H1 (cell line): ENCODE data around the gene GRID1. TPM values are rescaled to one million over a fixed set of nuclear protein-coding genes. Genes with fewer than 3 reads are reported as not detected.

Experiments
- CTCF ChIA-PET: fragments of 300-600 bp; sonication (Branson Sonifier 250); formaldehyde crosslinking; loops from one replicate; lab custom pipeline; 2021; ENCODE audit not compliant: partially characterized antibody; lab: Charles Lee
- POLR2A ChIA-PET: fragments of 300-600 bp; sonication (Branson Sonifier 250); formaldehyde crosslinking; loops from one replicate; lab custom pipeline; 2021; ENCODE audit warnings: inconsistent platforms; ENCODE audit not compliant: partially characterized antibody; lab: Charles Lee
- DNase-seq, 2 experiments: peaks; one replicate each; pipeline versions ENCODE4 v3.0.0 to v3.0.0-alpha.2; 2010 to 2022; ENCODE audit warnings: low spot score in 2 of 2, low read depth in 1 of 2, mixed read lengths in 1 of 2
- FAIRE-seq: peaks from 2 replicates; lab custom pipeline; 2011; peaks lifted over from hg19 to GRCh38; lab: Jason Lieb, UNC
- H2AFZ ChIP-seq: 2 replicates; pipeline ENCODE4 v1.8.1; 2012; ENCODE audit warnings: low read length, inconsistent platforms
- H2AK5ac ChIP-seq: 2 replicates; pipeline ENCODE4 v1.6.1; 2013; ENCODE audit warnings: low read depth, low read length
- H2BK120ac ChIP-seq: replicated peaks from 2 replicates; pipeline ENCODE3; 2013; ENCODE audit warnings: low read depth, low read length, inconsistent platforms
- H2BK12ac ChIP-seq: 2 replicates; pipeline ENCODE4 v1.6.1; 2013; ENCODE audit warnings: low read depth, low read length
- H2BK15ac ChIP-seq: 2 replicates; pipeline ENCODE4 v1.6.1; 2013; ENCODE audit warnings: low read length
- H2BK20ac ChIP-seq: 2 replicates; pipeline ENCODE4 v1.6.1; 2013; ENCODE audit warnings: low read length
- H2BK5ac ChIP-seq: 2 replicates; pipeline ENCODE4 v1.6.1; 2013; ENCODE audit warnings: low read depth, low read length
- H3K14ac ChIP-seq: 2 replicates; pipeline ENCODE4 v1.6.1; 2013; ENCODE audit warnings: inconsistent platforms; ENCODE audit not compliant: insufficient read length
- H3K18ac ChIP-seq: 2 replicates; pipeline ENCODE4 v1.6.1; 2013; ENCODE audit warnings: low read length; ENCODE audit errors: extremely low read depth
- H3K23ac ChIP-seq: 2 replicates; pipeline ENCODE4 v1.6.1; 2013; ENCODE audit warnings: inconsistent platforms; ENCODE audit not compliant: insufficient read length
- H3K23me2 ChIP-seq: 2 replicates; pipeline ENCODE4 v1.6.1; 2013; ENCODE audit warnings: low read depth, low read length
- H3K27ac ChIP-seq: 2 replicates; pipeline ENCODE4 v1.6.1; 2011; ENCODE audit warnings: low read depth, low read length, inconsistent platforms
- H3K27me3 ChIP-seq, 4 experiments: replicated peaks in 1 of 4; 1 replicate in 1 of 4; 2 replicates in 3 of 4; pipeline versions ENCODE4 v1.6.1 to v1.8.1; 2011 to 2013; ENCODE audit warnings: low read length in 3 of 4, mild to moderate bottlenecking in 3 of 4, inconsistent platforms in 2 of 4, mixed read lengths in 2 of 4, moderate library complexity in 1 of 4; ENCODE audit not compliant: control insufficient read depth in 3 of 4, insufficient read depth in 3 of 4; ENCODE audit errors: extremely low read depth in 1 of 4
- H3K36me3 ChIP-seq, 4 experiments: 2 replicates each; pipeline versions ENCODE4 v1.6.1 to v1.8.1; 2011 to 2013; ENCODE audit warnings: mild to moderate bottlenecking in 4 of 4, low read length in 3 of 4, moderate library complexity in 2 of 4, control low read depth in 1 of 4, inconsistent platforms in 1 of 4; ENCODE audit not compliant: insufficient read depth in 4 of 4, control insufficient read depth in 2 of 4
- H3K4ac ChIP-seq: replicated peaks from 2 replicates; pipeline ENCODE3; 2013; ENCODE audit warnings: low read length, low read depth, mixed read lengths, inconsistent platforms; ENCODE audit not compliant: insufficient read length
- H3K4me1 ChIP-seq, 4 experiments: replicated peaks in 1 of 4; 1 replicate in 1 of 4; 2 replicates in 3 of 4; pipeline versions ENCODE4 v1.6.1 to v1.8.1; 2011 to 2013; ENCODE audit warnings: low read length in 3 of 4, inconsistent platforms in 2 of 4, mixed read lengths in 1 of 4; ENCODE audit not compliant: insufficient read depth in 4 of 4, control insufficient read depth in 3 of 4
- H3K4me2 ChIP-seq, 2 experiments: 2 replicates each; pipeline versions ENCODE4 v1.6.1 to v1.8.1; 2011 to 2013; ENCODE audit warnings: low read depth in 2 of 2, low read length in 2 of 2, control low read depth in 1 of 2, inconsistent platforms in 1 of 2, mild to moderate bottlenecking in 1 of 2; ENCODE audit not compliant: insufficient read depth in 1 of 2
- H3K4me3 ChIP-seq, 4 experiments: fragments of 200-600, 300-600 bp in 1 of 4; sonication (generic), shearing (Covaris generic), sonication (Bioruptor Twin) in 1 of 4; 2 replicates each; pipeline versions ENCODE4 v1.5.1 to v1.8.1; 2011 to 2016; ENCODE audit warnings: low read length in 4 of 4, low read depth in 3 of 4, control low read depth in 2 of 4, inconsistent platforms in 2 of 4, mild to moderate bottlenecking in 2 of 4, mixed read lengths in 1 of 4, moderate library complexity in 1 of 4; ENCODE audit not compliant: insufficient read depth in 2 of 4; ENCODE audit errors: extremely low read depth in 1 of 4
- H3K56ac ChIP-seq: replicated peaks from 2 replicates; pipeline ENCODE3; 2013; ENCODE audit warnings: low read depth, mild to moderate bottlenecking, mixed read lengths, low read length, inconsistent platforms; ENCODE audit not compliant: insufficient read length
- H3K79me1 ChIP-seq: 2 replicates; pipeline ENCODE4 v1.6.1; 2013; ENCODE audit warnings: low read depth, low read length, control low read depth
- H3K79me2 ChIP-seq, 2 experiments: 2 replicates each; pipeline versions ENCODE4 v1.6.1 to v1.8.1; 2012 to 2013; ENCODE audit warnings: low read length in 2 of 2, mild to moderate bottlenecking in 2 of 2, inconsistent platforms in 1 of 2; ENCODE audit not compliant: insufficient read depth in 2 of 2, control insufficient read depth in 1 of 2
- H3K9ac ChIP-seq, 4 experiments: replicated peaks in 1 of 4; 1 replicate in 1 of 4; 2 replicates in 3 of 4; pipeline versions ENCODE4 v1.6.1 to v1.8.1; 2011 to 2013; ENCODE audit warnings: low read depth in 3 of 4, low read length in 3 of 4, control low read depth in 2 of 4, mild to moderate bottlenecking in 2 of 4, moderate library complexity in 2 of 4, inconsistent platforms in 1 of 4; ENCODE audit errors: extremely low read depth in 1 of 4
- H3K9me3 ChIP-seq, 2 experiments: 2 replicates each; pipeline versions ENCODE4 v1.6.1 to v1.8.1; 2012 to 2013; ENCODE audit warnings: mild to moderate bottlenecking in 2 of 2, moderate library complexity in 2 of 2, control low read depth in 1 of 2, inconsistent platforms in 1 of 2, low read depth in 1 of 2, low read length in 1 of 2, mixed read lengths in 1 of 2; ENCODE audit not compliant: insufficient read depth in 2 of 2
- H4K20me1 ChIP-seq, 2 experiments: replicated peaks in 1 of 2; 2 replicates each; pipeline versions ENCODE3 to v1.8.1; 2011 to 2013; ENCODE audit warnings: inconsistent platforms in 2 of 2, low read length in 2 of 2, mild to moderate bottlenecking in 1 of 2; ENCODE audit not compliant: insufficient read depth in 2 of 2, control insufficient read depth in 1 of 2
- H4K5ac ChIP-seq: 2 replicates; pipeline ENCODE4 v1.6.1; 2013; ENCODE audit warnings: low read length, low read depth, mixed read lengths, inconsistent platforms; ENCODE audit not compliant: insufficient read length
- H4K8ac ChIP-seq: 2 replicates; pipeline ENCODE4 v1.8.0; 2013; ENCODE audit warnings: mild to moderate bottlenecking, moderate library complexity, low read length, inconsistent platforms; ENCODE audit not compliant: insufficient read depth; ENCODE audit errors: extremely low read depth
- H4K91ac ChIP-seq: replicated peaks from 2 replicates; pipeline ENCODE3; 2013; ENCODE audit warnings: low read length, mixed read lengths, inconsistent platforms; ENCODE audit not compliant: insufficient read length
- ATF3 ChIP-seq: IDR thresholded peaks from 2 replicates; pipeline ENCODE4 v1.6.1; 2011; ENCODE audit warnings: low read depth, mild to moderate bottlenecking, low read length; ENCODE audit not compliant: insufficient read depth
- BACH1 ChIP-seq: IDR thresholded peaks from 2 replicates; pipeline ENCODE4 v1.6.1; 2012; ENCODE audit warnings: low read length, improper control_type of control experiment
- CHD1 ChIP-seq: IDR thresholded peaks from 2 replicates; pipeline ENCODE4 v1.6.1; 2012; ENCODE audit warnings: low read depth, low read length, improper control_type of control experiment
- E2F6 ChIP-seq: IDR thresholded peaks from 2 replicates; pipeline ENCODE4 v1.6.1; 2012; ENCODE audit warnings: inconsistent platforms
- JUN ChIP-seq: IDR thresholded peaks from 2 replicates; pipeline ENCODE4 v1.6.1; 2011; ENCODE audit warnings: low read depth, mild to moderate bottlenecking, improper control_type of control experiment, low read length
- KDM5A ChIP-seq: fragments of 200-600 bp; IDR thresholded peaks from 2 replicates; pipeline ENCODE4 v1.7.1; 2012; ENCODE audit warnings: mild to moderate bottlenecking, low read length, inconsistent platforms, mixed read lengths
- NANOG ChIP-seq: IDR thresholded peaks from 2 replicates; pipeline ENCODE4 v1.6.1; 2011; ENCODE audit warnings: low read length, low read depth, mild to moderate bottlenecking, inconsistent platforms; ENCODE audit not compliant: insufficient read depth, poor library complexity, severe bottlenecking
- SIX5 ChIP-seq: IDR thresholded peaks from 2 replicates; pipeline ENCODE4 v1.6.1; 2011; ENCODE audit warnings: mild to moderate bottlenecking, low read depth, low read length
- SUZ12 ChIP-seq: fragments of 200-600 bp; sonication (generic); IDR thresholded peaks from 2 replicates; pipeline ENCODE4 v1.6.1; 2012; ENCODE audit warnings: mild to moderate bottlenecking, inconsistent platforms, low read length, moderate library complexity, mixed read lengths
- TAF1 ChIP-seq: IDR thresholded peaks from 2 replicates; pipeline ENCODE4 v1.6.1; 2011; ENCODE audit warnings: mild to moderate bottlenecking, low read depth, low read length
- TAF7 ChIP-seq: optimal IDR thresholded peaks from 2 replicates; pipeline ENCODE3; 2011; ENCODE audit warnings: low read depth, mild to moderate bottlenecking, inconsistent platforms, low read length, moderate library complexity, borderline replicate concordance
- USF2 ChIP-seq: IDR thresholded peaks from 2 replicates; pipeline ENCODE4 v1.6.1; 2011; ENCODE audit warnings: low read length, improper control_type of control experiment
- WGBS, 2 experiments: shearing (Covaris generic) in 1 of 2; methylation state at CpG; one replicate each; pipeline versions ENCODE4 v1.1.6 to v1.1.7; 2013 to 2015; ENCODE audit warnings: low lambda C conversion rate in 2 of 2, mixed read lengths in 2 of 2, inconsistent platforms in 1 of 2, low coverage in 1 of 2, missing lambda C conversion rate in 1 of 2; ENCODE audit not compliant: insufficient replicate concordance in 2 of 2, insufficient coverage in 1 of 2, insufficient read length in 1 of 2; ENCODE audit errors: extremely low coverage in 1 of 2, missing lambda C conversion rate in 1 of 2; 5-methylcytosine and 5-hydroxymethylcytosine counted together
- polyA plus RNA-seq, 7 experiments: library from polyadenylated mRNA; depleted of rRNA in 3 of 7; stranded (reverse) in 5 of 7; unstranded in 2 of 7; fragments of >200 nt in 5 of 7; fragments of 200-250 nt in 2 of 7; gene quantifications; 1 replicate in 5 of 7; 2 replicates in 1 of 7; 4 replicates in 1 of 7; pipeline versions ENCODE4 v1.2.1 to v1.2.3, GENCODE V29; 2011 to 2013; ENCODE audit warnings: missing spikeins in 2 of 7, mixed read lengths in 2 of 7
- total RNA-seq: library from RNA; stranded (reverse); fragmentation: NEBNext Ultra II Directional; extraction: Animal tissue kit (Norgen Biotek cat#: 25700); gene quantifications from 2 replicates; pipeline ENCODE4 v1.2.1, GENCODE V29; 2021

The GRID1 gene
- total and polyA plus RNA-seq, 2 of the 8 experiments (the other 6 are each of a cell fraction or from before 2014, with no cell fraction given) = 0.22 to 0.30 TPM

GRCh38 chr10:85648279-85648754 is 718.3 kb downstream of the GRID1 start:
- DNase-seq = no peak
- H2BK12ac ChIP-seq = no peak overlapping the region
- H3K4me3 ChIP-seq = no peak overlapping the region
- H3K4me2 ChIP-seq = no peak overlapping the region
- no peak overlapping the region for H4K91ac ChIP-seq
- H3K14ac ChIP-seq = no peak overlapping the region
- CTCF ChIA-PET = no interaction called here
- no peak overlapping the region for H2BK5ac ChIP-seq
- H3K9ac ChIP-seq = no peak overlapping the region
- H3K56ac ChIP-seq = no peak overlapping the region
- 92% methylated on average over 6 of the region's 6 CpGs; no CpG with 5 or more reads in 1 of the 2 experiments for WGBS, 2 experiments
- no peaks in the 10 kb centered on the region for H4K20me1 ChIP-seq
- no peak overlapping the region for H4K5ac ChIP-seq
- H4K8ac ChIP-seq = no peak overlapping the region
- H2BK15ac ChIP-seq = no peak overlapping the region
- no peak for FAIRE-seq
- POLR2A ChIA-PET = no interaction called here
- H3K23me2 ChIP-seq = no peaks in the 10 kb centered on the region
- no peaks in the 10 kb centered on the region for H3K79me2 ChIP-seq
- no peaks in the 10 kb centered on the region for H3K27me3 ChIP-seq
- H3K27ac ChIP-seq = no peak overlapping the region
- no peak overlapping the region for H2AK5ac ChIP-seq
- H2AFZ ChIP-seq = no peak overlapping the region
- no peak overlapping the region for H3K23ac ChIP-seq
- peaks cover 0 to 3% (median 0%) of the 10 kb centered on the region in 4 experiments; a peak in 1 of 7 replicates for H3K4me1 ChIP-seq
- no peak overlapping the region for H2BK120ac ChIP-seq
- H3K36me3 ChIP-seq = no peaks in the 10 kb centered on the region
- no peaks in the 10 kb centered on the region for H3K9me3 ChIP-seq
- no peak overlapping the region for H2BK20ac ChIP-seq
- no peak overlapping the region for H3K18ac ChIP-seq
- no peak overlapping the region for H3K4ac ChIP-seq
- no peaks in the 10 kb centered on the region; the same call in 1 of the 2 replicates for H3K79me1 ChIP-seq
- TF ChIP-seq E2F6 = no peak
- TF ChIP-seq TAF1 = no peak
- no peak for TF ChIP-seq TAF7
- TF ChIP-seq USF2 = no peak
- no peak for TF ChIP-seq SIX5
- no peak for TF ChIP-seq JUN
- no peak for TF ChIP-seq SUZ12
- TF ChIP-seq KDM5A = no peak
- no peak for TF ChIP-seq NANOG
- TF ChIP-seq BACH1 = no peak
- TF ChIP-seq CHD1 = no peak
- TF ChIP-seq ATF3 = no peak
